Kidney glomerular epithelial cell (primary cell): Measurements from ENCODE around the gene PPP1R15A.
A peak's percentile ranks its signal among the peaks of the same experiment; 100 is the strongest.
"Not testable (repeated sequence)": the region's sequence is repeated elsewhere in the genome, so short reads cannot be mapped to it uniquely, and the experiment has no call there.

Experiments used
- DNase-seq: peaks from one replicate; lab custom pipeline; 2025; lab: John Stamatoyannopoulos, UW

Gene PPP1R15A

GRCh38 chr19:48881741-48882657 is 9.8 kb downstream of the PPP1R15A start:
- no peak for DNase-seq

DNA sequence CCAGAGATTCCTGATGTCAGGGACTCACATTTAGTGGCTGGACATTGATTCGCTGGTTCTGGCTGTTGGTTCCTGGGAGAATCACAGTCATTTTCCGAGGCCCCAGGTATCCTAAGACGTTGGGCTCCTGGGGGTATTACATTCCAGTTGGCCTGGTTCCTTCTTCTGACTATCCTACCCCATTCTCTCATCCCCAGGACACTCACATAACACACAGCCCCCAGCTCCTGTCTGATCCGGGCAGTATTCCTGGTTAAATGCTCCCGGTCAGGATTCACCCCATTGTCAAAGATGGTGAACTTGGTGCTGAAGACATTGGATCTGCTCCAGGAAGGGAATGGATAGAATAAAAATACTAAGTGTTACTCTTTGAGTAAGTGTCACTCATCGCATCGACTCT is 11.5 kb downstream of the PPP1R15A start:
- no peak for DNase-seq

DNA sequence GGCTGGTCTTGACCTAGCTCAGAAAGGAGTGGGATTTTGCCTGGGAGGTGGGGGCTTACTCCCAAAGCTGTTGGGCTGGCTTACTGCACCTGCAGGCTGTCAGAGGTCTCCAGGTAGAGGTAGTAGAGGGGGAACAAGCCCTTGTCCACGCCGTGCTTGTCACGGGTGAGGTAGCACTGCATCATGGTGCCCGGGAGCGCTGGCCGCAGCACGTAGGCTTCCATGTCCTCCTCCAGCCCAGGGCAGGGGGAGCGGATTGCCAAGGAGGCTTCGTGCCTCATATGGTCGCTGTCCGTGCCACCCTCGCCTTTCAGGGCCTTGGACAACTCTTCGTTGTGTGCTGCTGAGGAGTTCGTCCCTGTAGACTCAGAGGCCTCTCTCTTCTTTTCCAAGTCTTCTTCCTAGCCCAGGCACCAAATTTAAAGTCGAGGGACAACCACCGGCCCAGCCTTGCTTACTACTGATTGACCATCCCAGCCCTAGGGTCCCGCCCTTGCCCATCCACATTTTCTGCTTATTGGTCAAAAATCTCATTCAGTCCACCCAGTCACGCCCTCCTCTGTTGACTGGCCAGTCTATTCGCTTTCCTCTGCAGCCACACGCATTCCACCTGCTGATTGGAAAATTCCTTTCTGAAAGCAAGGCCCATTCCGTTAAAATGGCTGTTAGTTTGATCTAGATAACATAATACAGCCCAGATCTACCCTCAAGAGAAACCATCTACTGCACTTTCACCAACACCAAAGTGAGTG is 15.8 kb downstream of the PPP1R15A start:
- no peak for DNase-seq

DNA sequence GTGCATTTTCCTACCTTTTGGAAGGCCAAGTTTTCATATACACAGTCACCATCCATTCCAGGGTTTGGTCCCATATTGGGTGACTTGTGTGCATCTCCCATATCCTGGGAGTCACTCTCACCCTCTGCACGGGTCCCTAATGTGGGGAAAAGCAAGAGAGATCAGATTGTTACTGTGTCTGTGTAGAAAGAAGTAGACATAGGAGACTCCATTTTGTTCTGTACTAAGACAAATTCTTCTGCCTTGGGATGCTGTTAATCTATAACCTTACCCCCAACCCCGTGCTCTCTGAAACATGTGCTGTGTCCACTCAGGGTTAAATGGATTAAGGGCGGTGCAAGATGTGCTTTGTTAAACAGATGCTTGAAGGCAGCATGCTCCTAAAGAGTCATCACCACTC is 17.3 kb downstream of the PPP1R15A start:
- not testable (repeated sequence) for DNase-seq

DNA sequence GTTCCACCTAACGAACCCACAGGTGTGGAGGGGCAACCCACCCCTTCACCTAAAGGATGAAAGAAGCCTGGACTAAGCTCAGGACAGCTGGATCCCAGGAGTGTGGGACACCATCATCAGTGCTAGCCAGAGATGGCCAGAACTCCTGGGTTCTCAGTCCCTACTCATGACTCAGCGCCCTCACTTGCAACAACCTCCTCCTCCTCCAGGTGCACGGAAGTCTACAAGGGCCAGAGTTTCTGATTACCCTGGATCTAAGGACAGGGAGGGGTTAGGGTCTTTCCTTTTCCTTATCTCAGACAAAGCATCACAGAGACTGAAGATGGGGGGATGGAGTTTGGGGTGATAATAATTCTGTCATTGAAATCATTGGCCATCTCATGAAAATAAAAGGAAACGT is 18.3 kb downstream of the PPP1R15A start:
- no peak for DNase-seq

- no peak for DNase-seq
These were observed 23.0 kb downstream of the PPP1R15A start for GRCh38 chr19:48895226-48895625.

DNA sequence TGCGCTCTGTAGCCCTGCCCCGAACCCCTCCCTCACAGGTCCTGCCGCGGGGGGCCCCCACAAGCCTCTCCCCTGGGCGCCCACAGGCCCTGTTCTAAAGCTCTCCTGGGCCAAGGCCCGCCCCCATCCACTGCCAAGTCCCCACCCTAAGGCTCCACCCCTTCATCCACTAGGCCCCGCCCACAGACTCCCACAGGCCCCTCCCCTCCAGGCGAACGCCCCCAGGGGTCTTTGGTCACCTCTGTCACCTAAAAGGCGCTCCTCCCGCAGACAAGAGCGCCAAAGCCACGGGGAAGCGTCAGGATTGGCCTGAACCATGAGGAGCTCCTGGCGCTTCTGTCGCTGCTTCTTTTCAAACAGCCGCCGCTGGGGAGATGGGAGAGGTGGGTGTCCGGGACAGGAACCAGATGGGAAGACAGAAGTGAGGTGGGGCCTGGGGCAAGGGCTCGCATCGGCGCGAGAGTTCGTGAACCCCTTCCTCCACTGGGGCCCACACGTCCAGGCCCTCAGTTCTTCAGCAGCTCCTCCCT is 24.0 kb downstream of the PPP1R15A start:
- no peak for DNase-seq

DNA sequence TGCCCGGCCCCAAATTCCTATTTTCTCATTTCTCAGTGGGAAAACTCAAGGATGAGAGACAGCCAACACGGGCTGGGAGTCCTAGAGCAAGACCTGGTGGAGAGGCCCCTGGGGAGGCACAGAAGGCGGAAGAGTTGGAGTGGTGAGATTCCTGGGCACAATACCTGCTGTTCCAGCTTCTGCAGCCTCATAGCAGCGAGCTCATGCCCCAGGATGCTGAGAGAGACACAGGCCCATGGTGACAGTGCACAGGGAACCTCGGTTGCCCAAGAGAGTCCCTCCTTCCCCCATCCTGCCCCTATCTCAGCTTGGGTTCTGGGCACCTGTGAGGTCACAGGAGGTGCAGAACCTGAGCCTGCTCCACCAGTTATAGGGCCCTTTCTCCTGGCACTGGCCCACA is 25.0 kb downstream of the PPP1R15A start:
- no peak for DNase-seq

GRCh38 chr19:48899386-48899749 is 27.1 kb downstream of the PPP1R15A start:
- DNase-seq = not testable (repeated sequence)

DNA sequence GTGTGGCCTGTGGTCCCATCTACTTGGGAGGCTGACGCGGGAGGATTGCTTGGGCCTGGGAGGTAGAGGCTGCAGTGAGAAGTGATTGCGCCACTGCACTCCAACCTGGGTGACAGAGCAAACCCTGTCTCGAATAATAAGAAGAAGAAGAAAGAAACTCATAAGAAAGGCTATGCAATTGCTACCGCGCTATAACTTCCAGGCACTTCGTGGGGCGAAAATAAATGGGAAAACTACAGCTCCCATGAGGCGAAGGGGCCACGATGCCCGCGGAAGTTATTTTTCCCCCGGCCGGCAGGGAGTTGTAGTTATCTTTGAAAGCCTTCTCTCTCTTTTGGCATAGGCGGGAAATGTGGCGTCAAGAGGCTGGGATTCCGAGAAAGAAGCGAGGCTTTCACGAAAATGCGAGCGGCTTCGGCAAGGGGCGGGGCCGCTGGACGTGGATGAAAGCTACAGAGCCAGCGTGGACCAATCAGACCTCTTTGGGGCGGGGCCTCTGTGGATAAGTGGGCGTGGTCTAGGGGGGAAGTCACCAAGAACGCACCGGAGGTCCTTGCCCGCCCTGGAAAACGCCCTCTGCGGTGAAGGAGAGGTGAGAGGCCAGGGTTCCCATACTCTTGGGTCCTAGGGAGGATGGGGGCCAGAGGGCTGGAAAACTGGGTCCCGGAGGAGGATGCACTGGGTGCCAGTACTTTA is 27.7 kb downstream of the PPP1R15A start, which contains the start of gene NUCB1:
NUCB1 (plus strand) TSS at position 532 of the 696 bp plus-strand sequence. CDS start 485 bp downstream, outside the sequence.
- peak; percentile 98 for DNase-seq

DNA sequence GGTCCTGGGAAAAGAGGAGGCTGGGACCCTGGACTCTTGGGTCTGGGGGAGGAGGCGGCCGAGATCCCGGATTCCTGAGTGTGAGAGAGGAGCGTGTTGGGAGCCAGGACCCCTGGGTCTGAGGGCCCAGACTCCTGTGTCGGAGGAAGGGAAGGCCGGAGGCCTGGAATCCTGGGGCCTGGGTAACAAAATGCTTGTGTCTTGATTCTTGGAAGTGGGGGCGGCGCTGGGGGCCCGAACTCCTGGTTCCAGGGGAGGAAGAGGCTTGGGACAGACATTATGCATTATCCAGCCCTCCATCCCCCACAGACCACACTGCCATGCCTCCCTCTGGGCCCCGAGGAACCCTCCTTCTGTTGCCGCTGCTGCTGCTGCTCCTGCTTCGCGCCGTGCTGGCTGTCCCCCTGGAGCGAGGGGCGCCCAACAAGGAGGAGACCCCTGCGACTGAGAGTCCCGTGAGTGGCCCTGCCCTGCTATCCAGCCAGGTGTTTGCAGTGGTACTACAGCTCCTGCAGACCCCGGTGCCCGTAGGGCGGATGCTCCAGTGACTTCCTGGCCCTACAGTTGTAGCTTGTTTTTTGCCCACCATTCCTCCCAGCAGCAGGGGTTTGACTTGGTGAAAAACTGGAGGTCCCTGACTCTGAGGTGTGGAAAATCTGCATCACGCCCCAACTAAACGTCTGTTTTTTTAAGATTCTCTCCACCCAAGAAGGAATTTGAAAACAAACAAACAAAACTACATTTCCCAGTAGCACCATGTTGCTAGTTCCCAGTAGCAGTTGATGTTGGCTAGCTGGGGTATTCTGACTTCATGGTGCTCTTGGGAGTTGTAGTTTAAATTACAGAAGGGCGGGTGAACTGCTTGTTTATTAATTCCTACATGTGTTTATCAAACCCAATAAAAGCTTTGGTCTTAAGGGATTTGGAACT is 28.5 kb downstream of the PPP1R15A start:
- DNase-seq = no peak

- DNase-seq = not testable (repeated sequence)
These were observed 30.1 kb downstream of the PPP1R15A start for GRCh38 chr19:48902291-48902690.

DNA sequence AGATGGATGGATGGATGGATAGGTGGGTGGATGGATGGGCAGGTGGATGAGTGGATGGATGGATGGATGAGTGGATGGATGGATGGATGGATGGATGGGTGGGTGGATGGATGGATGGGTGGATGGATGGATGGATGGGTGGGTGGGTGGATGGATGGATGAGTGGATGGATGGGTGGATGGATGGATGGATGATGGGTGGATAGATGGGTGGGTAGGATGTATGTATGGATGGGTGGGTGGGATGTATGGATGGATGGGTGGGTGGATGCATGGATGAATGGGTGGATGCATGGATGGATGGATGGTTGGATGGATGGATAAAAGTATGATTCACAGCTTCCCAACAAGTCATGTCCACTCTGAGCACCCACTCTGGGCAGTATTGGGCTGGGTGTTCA is 31.6 kb downstream of the PPP1R15A start:
- DNase-seq = not testable (repeated sequence)

- DNase-seq = no peak
These were observed 33.4 kb downstream of the PPP1R15A start for GRCh38 chr19:48905664-48906063.

- DNase-seq = no peak
These were observed 34.1 kb downstream of the PPP1R15A start for GRCh38 chr19:48906324-48906723.

- DNase-seq = no peak
These were observed 35.5 kb downstream of the PPP1R15A start for GRCh38 chr19:48907671-48908070.

DNA sequence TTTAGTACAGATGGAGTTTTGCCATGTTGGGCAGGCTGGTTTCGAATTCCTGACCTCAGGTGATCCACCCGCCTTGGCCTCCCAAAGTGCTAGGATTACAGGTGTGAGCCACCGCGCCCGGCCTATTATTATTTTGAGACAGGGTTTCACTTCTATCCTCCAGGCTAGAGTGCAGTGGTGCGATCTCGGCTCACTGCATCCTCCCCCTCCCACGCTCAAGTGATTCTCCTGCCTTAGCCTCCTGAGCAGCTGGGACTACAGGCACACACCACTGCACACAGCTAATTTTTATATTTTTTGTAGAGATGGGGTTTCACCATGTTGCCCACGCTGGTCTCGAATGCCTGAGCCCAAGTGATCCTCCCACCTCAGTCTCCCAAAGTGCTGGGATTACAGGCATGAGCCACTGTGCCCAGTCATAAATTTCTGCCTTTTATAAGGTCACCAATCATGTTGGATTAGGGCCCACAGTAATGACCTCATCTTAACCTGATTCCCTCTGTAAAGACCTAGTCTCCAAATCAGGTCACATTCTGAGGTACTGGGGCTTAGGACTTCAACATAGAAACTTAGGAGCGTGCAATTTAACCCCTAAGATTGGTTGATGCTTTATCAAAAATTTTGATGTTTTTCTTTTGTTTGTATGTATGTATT is 37.3 kb downstream of the PPP1R15A start:
- not testable (repeated sequence) for DNase-seq

DNA sequence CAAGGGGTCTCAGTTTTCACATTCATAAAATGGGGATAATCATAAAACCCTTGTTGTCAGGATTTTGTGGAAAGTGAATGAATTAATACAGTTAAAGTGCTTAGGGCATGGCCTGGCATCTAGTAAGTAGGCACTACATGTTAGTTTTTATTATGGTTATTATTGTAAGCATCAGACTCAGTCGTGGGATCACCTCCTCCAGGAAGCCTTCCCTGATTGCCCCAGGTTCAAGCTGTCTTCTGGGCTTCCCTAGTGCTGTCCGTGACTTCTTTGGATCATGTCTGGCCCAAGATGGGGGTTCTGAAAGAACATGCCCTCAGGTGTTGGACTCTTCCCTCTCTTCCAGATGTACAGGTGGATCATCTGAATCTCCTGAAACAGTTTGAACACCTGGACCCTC is 38.6 kb downstream of the PPP1R15A start:
- no peak for DNase-seq

DNA sequence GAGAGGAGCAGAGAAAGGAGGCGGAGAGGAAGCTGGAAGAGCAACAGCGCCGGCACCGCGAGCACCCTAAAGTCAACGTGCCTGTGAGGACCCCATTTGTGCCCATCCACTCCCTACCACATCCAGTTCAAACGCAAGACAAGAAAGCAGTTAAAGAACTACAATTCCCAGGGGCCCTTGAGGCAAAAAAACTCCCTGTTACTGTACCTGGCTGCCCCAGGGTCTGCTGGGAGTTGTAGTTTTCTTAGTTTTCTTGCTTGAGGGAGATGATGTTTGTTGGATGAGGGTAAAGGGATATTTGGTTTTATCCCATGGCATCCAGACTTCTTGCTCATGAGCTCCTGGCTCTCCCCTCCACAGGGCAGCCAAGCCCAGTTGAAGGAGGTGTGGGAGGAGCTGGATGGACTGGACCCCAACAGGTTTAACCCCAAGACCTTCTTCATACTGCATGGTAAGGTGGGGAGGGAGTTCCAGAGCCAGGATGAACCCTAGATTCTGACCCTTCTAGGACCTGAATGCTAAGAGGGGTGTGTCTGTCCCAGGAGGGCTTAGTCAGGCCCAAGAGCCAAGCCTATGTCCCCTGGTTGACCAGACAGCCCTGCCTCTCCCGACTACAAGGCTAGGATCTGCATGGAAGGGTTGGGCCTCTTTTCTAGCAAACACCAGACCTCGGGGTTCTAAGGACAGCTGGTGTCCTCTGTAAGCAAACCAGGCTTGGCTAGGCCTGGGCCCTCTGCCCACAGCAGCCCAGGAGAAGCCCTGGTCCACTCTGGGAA is 41.1 kb downstream of the PPP1R15A start:
- DNase-seq = no peak

DNA sequence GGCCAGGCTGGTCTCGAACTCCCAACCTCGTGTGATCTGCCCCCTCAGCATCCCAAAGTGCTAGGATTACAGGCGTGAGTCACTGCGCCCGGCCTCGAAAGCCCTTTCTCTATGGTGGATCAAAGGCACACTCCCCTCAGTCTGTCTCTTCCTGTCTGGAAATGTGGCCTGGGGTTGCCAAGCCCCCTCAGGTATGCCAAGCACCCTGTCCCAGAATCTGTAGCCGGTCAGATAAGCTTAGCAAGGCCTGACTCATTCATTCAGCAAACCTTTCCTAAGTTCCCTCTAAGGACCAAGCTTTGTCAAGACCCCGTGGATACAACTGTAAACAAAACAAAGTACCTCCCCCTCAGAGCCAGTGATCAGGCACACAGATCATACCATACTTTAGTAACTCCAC is 42.0 kb downstream of the PPP1R15A start:
- DNase-seq = no peak
